GM12875 (cell line): Measurements from ENCODE around the gene PTGIR.

Experiments used
- H3K4me3 ChIP-seq: one replicate; pipeline ENCODE4 v1.5.1; 2011; ENCODE audit warnings: low read depth, low read length, control low read depth
- TF ChIP-seq, protein P1 (sequence below): IDR thresholded peaks from 2 replicates; pipeline ENCODE4 v1.5.1; 2011; ENCODE audit warnings: low read depth, mild to moderate bottlenecking, control low read depth, inconsistent platforms, low read length, moderate library complexity, borderline replicate concordance; ENCODE audit not compliant: insufficient read depth

PTGIR gene

GRCh38 chr19:46587861-46588260, 37.0 kb downstream of the PTGIR start:
- no peak overlapping the region for H3K4me3 ChIP-seq
- TF ChIP-seq, protein P1, sequence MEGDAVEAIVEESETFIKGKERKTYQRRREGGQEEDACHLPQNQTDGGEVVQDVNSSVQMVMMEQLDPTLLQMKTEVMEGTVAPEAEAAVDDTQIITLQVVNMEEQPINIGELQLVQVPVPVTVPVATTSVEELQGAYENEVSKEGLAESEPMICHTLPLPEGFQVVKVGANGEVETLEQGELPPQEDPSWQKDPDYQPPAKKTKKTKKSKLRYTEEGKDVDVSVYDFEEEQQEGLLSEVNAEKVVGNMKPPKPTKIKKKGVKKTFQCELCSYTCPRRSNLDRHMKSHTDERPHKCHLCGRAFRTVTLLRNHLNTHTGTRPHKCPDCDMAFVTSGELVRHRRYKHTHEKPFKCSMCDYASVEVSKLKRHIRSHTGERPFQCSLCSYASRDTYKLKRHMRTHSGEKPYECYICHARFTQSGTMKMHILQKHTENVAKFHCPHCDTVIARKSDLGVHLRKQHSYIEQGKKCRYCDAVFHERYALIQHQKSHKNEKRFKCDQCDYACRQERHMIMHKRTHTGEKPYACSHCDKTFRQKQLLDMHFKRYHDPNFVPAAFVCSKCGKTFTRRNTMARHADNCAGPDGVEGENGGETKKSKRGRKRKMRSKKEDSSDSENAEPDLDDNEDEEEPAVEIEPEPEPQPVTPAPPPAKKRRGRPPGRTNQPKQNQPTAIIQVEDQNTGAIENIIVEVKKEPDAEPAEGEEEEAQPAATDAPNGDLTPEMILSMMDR = no peak

DNA sequence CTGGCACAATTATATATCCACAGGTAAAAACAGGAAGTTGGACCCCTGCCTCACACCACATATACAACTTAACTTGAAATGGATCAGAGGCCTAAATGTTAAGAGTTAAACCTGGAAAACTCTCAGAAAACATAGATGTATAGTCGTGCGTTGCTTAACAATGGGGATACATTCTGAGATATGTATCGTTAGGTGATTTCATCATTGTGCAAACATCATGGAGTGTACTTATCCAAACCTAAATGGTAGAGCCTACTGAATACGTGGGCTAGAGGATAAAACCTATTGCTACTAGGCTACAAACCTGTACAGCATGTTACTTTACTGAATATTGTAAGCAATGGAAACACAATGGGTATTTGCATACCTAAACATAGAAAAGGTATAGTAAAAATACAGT, 38.6 kb downstream of the PTGIR start:
- no peak overlapping the region for H3K4me3 ChIP-seq
- TF ChIP-seq, protein P1 = no peak

DNA sequence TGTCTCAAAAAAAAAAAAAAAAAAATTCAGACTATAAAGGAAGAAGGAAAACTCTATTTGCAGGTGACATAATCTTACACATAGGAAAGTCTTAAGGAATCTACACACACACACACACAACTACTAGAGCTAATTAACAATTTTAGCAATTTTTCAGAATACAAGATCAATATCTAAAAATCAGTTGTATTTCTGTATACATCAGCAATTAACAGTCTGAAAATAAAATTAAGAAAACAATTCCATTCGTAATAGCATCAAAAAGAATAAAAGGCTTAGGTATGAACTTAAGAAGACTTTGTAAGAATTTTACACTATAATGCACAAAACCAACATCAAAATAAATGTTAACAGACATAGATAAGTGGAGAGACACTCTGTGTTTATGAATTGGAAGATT, 39.4 kb downstream of the PTGIR start:
- no peak overlapping the region for H3K4me3 ChIP-seq
- TF ChIP-seq, protein P1 = no peak

- H3K4me3 ChIP-seq = no peak overlapping the region
- TF ChIP-seq, protein P1 = no peak
Observed at GRCh38 chr19:46580247-46580646, 44.6 kb downstream of the PTGIR start.

GRCh38 chr19:46579361-46579879, 45.5 kb downstream of the PTGIR start:
- TF ChIP-seq, protein P1 = peak; percentile 68
- H3K4me3 ChIP-seq = no peak overlapping the region

GRCh38 chr19:46578450-46578849, 46.4 kb downstream of the PTGIR start:
- H3K4me3 ChIP-seq = no peak overlapping the region
- TF ChIP-seq, protein P1 = no peak

DNA sequence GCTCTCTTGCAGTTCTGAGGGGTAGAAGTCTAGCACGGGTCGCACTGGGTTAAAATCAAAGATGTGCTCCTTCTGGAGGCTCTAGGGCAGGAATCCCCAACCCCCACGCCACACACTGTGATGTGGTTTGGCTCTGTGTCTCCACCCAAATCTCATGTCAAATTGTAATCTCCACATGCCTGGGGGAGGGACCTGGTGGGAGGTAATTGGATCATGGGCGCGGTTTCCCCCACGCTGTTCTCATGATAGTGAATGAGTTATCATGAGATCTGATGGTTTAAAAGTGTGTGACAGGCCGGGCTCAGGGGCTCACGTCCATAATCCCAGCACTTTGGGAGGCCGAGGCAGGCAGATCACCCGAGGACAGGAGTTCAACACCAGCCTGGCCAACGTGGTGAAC, 50.4 kb downstream of the PTGIR start:
- TF ChIP-seq, protein P1 = no peak
- no peak overlapping the region for H3K4me3 ChIP-seq
